NCI-H524 (cell line): Measurements from ENCODE around the gene NRBF2.
"Not testable (repeated sequence)": the region's sequence is repeated elsewhere in the genome, so short reads cannot be mapped to it uniquely, and the experiment has no call there.

ENCODE experiments used
- DNase-seq, 2 experiments: peaks; one replicate each; lab custom pipeline; 2025; lab: John Stamatoyannopoulos, UW

The NRBF2 gene

GRCh38 chr10:63116452-63117072, 16.6 kb upstream of the NRBF2 start:
- DNase-seq = no peak

- DNase-seq = no peak
Observed at GRCh38 chr10:63119041-63119440, 14.1 kb upstream of the NRBF2 start.

GRCh38 chr10:63120554-63120953, 12.6 kb upstream of the NRBF2 start:
- DNase-seq = peak; percentile 86 to 89

- DNase-seq = no peak
Observed at GRCh38 chr10:63123727-63124362, 9.3 kb upstream of the NRBF2 start.

GRCh38 chr10:63125459-63125858, 7.7 kb upstream of the NRBF2 start:
- no peak for DNase-seq

DNA sequence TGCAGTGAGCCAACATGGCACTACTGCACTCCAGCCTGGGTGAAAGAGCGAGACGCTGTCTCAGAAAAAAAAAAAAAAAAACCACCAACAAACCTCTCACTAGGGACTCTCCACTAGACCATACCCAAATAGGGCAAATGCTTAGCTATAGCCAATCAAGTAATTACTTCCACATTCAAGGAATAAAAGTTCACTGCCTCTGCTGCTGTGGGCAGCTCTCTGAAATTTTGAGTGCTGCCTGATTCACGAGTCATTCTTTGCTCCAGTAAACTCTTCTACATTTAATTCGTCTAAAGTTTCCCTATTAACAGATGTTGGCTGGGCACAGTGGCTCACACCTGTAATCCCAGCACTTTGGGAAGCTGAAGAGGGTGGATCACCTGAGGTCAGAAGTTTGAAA, 4.7 kb upstream of the NRBF2 start:
- DNase-seq = no peak

GRCh38 chr10:63129888-63130287, 3.2 kb upstream of the NRBF2 start:
- DNase-seq = no peak

DNA sequence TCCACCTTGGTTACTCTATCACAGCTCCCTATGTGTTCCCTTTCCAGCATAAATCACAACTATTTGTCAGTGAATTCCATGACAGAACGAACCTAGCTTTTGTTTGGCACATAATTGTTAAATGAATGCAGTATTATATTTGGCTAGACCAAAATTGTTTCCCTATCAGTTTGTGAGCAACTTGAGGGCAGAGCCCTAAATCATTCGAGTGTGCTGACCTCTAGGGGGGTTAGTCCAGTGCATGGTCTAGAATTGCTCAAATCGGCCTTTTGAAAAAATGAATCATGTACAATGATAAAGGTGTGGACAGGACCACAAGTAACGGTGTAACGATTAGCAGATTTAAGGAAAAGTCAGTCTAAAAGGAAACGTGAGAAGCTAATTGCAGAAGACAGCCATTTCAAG, 475 bp upstream of the NRBF2 start:
- no peak for DNase-seq

DNA sequence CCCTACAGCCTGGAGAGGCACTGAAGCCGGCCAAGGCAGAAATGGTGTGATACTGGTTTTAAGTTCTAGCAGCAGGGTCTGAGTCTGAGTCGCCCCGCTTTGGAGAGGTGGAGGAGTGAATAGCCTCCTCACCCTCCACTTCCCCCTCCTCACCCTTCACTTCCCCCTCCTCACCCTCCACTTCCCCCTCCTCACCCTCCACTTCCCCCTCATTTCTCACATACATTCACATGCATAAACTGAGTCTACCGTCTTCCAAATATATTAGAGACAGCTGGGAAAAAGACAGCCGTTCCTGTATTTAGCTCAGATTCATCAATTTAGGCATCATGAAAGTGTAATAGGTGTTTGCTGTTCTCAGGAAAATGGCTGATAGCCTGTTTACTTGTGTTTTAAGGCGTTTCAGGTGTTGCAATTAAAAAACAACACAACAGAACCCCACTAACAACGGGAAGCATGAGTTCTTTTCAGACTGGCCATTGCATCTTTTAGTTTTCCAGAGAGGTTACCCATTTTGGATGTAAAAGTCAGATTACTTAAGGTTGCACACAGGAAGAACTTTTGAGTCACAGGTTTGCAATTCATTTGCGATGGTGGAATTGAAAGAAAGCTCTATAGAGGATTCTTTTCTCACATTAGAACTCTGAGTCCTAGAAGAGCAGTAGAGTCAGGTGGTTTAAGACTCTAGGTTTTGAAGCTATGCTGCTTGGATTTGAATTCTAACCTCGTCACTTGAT, 861 bp downstream of the NRBF2 start:
- DNase-seq = no peak

- no peak for DNase-seq
Observed at GRCh38 chr10:63137306-63137705, 4.2 kb downstream of the NRBF2 start.

- no peak for DNase-seq
Observed at GRCh38 chr10:63140077-63140476, 6.9 kb downstream of the NRBF2 start.

DNA sequence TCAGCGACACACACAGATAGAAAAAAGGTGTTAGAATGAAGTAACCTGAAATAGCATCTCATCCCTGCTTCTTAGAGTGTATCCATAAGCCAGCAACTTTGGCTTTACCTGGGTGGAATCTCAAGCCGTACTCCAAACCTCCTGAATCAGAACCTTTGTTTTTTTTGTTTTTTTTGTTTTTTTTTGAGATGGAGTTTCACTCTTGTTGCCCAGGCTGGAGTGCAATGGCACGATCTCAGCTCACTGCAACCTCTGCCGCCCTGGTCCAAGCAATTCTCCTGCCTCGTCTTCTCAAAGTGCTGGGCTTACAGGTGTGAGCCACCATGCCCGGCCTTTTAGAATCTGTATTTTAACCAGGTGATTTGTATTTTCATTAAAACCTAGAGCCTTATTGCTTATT, 9.0 kb downstream of the NRBF2 start:
- no peak for DNase-seq

- DNase-seq = no peak
Observed at GRCh38 chr10:63143987-63144386, 10.9 kb downstream of the NRBF2 start.

DNA sequence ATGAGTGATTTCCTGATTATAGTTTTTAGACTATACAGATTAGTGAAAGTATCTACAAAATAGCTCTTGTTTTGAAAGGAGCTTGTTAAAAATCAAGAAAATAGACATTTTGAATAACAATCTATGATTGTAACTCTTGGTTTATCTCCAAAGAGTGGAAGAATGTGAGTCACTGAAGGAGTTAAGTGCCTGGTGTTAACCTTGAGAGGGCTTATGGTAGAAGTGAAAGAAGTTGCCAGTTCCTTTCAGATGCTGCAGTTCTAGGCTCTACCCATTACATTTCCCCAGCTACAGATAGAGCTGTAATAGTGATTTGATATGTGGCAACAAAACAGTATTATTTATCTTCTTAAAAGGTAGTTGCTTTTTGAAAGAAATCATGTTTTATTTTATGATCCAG, 12.7 kb downstream of the NRBF2 start:
- no peak for DNase-seq

DNA sequence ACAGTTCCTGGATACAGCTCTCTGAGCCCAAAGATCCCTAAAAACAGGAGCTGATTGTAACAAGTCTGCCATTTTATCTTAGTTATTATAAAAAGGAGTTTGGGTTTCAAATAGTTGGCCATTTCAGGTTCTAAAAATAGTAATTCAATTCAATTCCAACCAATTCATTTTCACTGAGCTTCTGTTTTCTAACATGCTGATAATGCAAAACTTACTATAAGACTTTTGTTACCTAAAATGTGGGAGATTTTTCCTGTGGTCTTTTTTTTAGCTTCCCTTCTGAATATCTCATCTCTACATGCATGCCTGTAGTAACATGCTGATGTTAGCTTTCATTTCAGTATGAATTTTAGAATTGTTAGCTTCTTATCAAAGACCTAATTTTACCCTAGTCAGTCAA, 13.4 kb downstream of the NRBF2 start:
- no peak for DNase-seq

DNA sequence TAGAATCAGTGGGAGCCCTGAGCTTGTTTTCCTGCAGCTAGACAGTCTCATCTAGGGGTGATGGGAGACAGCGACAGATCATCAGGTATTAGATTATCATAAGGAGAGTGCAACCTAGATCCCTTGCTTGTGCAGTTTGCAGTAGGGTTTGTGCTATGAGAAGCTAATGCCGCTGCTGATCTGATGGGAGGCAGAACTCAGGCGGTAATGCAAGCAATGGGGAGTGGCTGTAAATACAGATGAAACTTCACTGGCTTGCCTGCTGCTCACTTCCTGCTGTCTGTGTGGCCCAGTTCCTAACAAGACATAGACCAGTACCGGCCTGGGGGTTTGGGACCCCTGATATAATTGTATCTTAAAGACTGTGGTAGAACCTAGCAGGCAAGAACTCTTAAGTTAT, 17.6 kb downstream of the NRBF2 start:
- no peak for DNase-seq

DNA sequence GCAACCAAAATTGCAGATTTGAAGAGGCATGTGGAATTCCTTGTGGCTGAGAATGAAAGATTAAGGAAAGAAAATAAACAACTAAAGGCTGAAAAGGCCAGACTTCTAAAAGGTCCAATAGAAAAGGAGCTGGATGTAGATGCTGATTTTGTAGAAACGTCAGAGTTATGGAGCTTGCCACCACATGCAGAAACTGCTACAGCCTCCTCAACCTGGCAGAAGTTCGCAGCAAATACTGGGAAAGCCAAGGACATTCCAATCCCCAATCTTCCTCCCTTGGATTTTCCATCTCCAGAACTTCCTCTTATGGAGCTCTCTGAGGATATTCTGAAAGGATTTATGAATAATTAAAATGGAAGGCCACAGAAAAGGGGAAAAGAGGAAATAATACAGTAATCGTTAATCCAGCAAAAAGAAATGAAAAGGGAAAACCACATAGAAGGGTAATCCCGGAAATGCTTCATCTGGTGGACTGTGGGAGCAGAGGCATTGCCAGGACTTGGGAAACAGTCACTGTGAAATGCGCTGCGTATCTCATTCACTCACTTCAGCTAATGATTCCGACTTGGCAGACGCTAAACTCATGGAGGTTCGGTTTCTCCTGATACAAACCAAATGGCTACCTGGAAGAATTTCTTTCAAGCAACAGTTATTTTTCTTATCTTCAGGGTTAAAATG, 20.9 kb downstream of the NRBF2 start:
- DNase-seq = not testable (repeated sequence)

GRCh38 chr10:63154546-63155387, 21.6 kb downstream of the NRBF2 start:
- DNase-seq = no peak

- no peak for DNase-seq
Observed at GRCh38 chr10:63155388-63156020, 22.4 kb downstream of the NRBF2 start.

- no peak for DNase-seq
Observed at GRCh38 chr10:63156236-63156635, 23.1 kb downstream of the NRBF2 start.

- DNase-seq = peak; percentile 56 to 65
Observed at GRCh38 chr10:63157845-63158624, 24.9 kb downstream of the NRBF2 start.
